Measurements from ENCODE around the gene KRT35. TPM values are rescaled to one million over a fixed set of nuclear protein-coding genes. Genes with fewer than 3 reads are reported as not detected.

KRT35 gene
- total RNA-seq, 2 experiments from 2014 or later = not detected

GRCh38 chr17:41519501-41520224 lies 38.7 kb upstream of the KRT35 start:
- Mint-ChIP-seq H3K9me3 (no peaks in the 10 kb centered on the region), H3K4me3 (no peak overlapping the region), H3K4me1 (no peaks in the 10 kb centered on the region), H3K36me3 (no peaks in the 10 kb centered on the region), H3K27ac (no peak overlapping the region), H3K27me3 (no peaks in the 10 kb centered on the region)
- ATAC-seq (ENCODE audit: low read depth) (no peak), DNase-seq (no peak)
- POLR2A ChIA-PET = no interaction called here

- H3K27me3 Mint-ChIP-seq = no peaks in the 10 kb centered on the region
- no peak for ATAC-seq (ENCODE audit: low read depth)
- no peak within 1 kb of the TSS for H3K27ac Mint-ChIP-seq
- H3K36me3 Mint-ChIP-seq = no peaks in the 10 kb centered on the region
- H3K4me1 Mint-ChIP-seq = no peaks in the 10 kb centered on the region
- H3K4me3 Mint-ChIP-seq = no peak within 1 kb of the TSS
- H3K9me3 Mint-ChIP-seq = no peaks in the 10 kb centered on the region
- DNase-seq = no peak
- POLR2A ChIA-PET = interaction anchor here (0.6 kb wide), 1 partner anchor 975 kb away, joined by 12 read pairs; no protein-coding TSS in a partner anchor
Observed at GRCh38 chr17:41518789-41519449, 38.0 kb upstream of the KRT35 start, which contains the start of gene KRT15. Gene KRT15 (minus strand): TSS chr17:41518890. CDS start chr17:41518827, 63 bp downstream.

- H3K27me3 Mint-ChIP-seq = no peaks in the 10 kb centered on the region
- ATAC-seq (ENCODE audit: low read depth) (no peak), DNase-seq (no peak)
- no peak overlapping the region for H3K27ac Mint-ChIP-seq
- H3K4me3 Mint-ChIP-seq = no peak overlapping the region
- H3K36me3 Mint-ChIP-seq = no peaks in the 10 kb centered on the region
- POLR2A ChIA-PET = no interaction called here
- no peaks in the 10 kb centered on the region for H3K9me3 Mint-ChIP-seq
- no peaks in the 10 kb centered on the region for H3K4me1 Mint-ChIP-seq
Observed at GRCh38 chr17:41518031-41518430, 37.1 kb upstream of the KRT35 start.

- Mint-ChIP-seq H3K9me3 (no peaks in the 10 kb centered on the region), H3K4me3 (no peak overlapping the region)
- POLR2A ChIA-PET = no interaction called here
Observed at GRCh38 chr17:41516830-41517283, 35.9 kb upstream of the KRT35 start.

GRCh38 chr17:41516147-41516829 lies 35.3 kb upstream of the KRT35 start:
- DNase-seq = no peak
- POLR2A ChIA-PET = no interaction called here
- Mint-ChIP-seq H3K27ac (no peak overlapping the region), H3K36me3 (no peaks in the 10 kb centered on the region), H3K4me3 (no peak overlapping the region), H3K4me1 (no peaks in the 10 kb centered on the region), H3K9me3 (no peaks in the 10 kb centered on the region), H3K27me3 (peaks cover 2% of the 10 kb centered on the region)
- no peak for ATAC-seq (ENCODE audit: low read depth)

More at GRCh38 chr17:41516830-41517283, 35.9 kb upstream of the KRT35 start:
- Mint-ChIP-seq H3K27me3 (peaks cover 2% of the 10 kb centered on the region), H3K36me3 (no peaks in the 10 kb centered on the region), H3K4me1 (no peaks in the 10 kb centered on the region), H3K27ac (no peak overlapping the region)
- no peak for ATAC-seq (ENCODE audit: low read depth)
- no peak for DNase-seq

GRCh38 chr17:41513168-41513547 lies 32.2 kb upstream of the KRT35 start:
- Mint-ChIP-seq H3K9me3 (no peaks in the 10 kb centered on the region), H3K27ac (no peak overlapping the region), H3K27me3 (peaks cover 2% of the 10 kb centered on the region), H3K4me3 (no peak overlapping the region), H3K4me1 (no peaks in the 10 kb centered on the region), H3K36me3 (no peaks in the 10 kb centered on the region)
- no peak for ATAC-seq (ENCODE audit: low read depth)
- POLR2A ChIA-PET = no interaction called here
- no peak for DNase-seq

GRCh38 chr17:41512546-41513167 lies 31.7 kb upstream of the KRT35 start:
- H3K4me1 Mint-ChIP-seq = no peaks in the 10 kb centered on the region
- no peak overlapping the region for H3K4me3 Mint-ChIP-seq
- H3K27me3 Mint-ChIP-seq = peaks cover 2% of the 10 kb centered on the region
- DNase-seq (no peak), ATAC-seq (ENCODE audit: low read depth) (no peak)
- no peak overlapping the region for H3K27ac Mint-ChIP-seq
- POLR2A ChIA-PET = no interaction called here
- no peaks in the 10 kb centered on the region for H3K36me3 Mint-ChIP-seq
- no peaks in the 10 kb centered on the region for H3K9me3 Mint-ChIP-seq

- Mint-ChIP-seq H3K27ac (no peak overlapping the region), H3K4me1 (no peaks in the 10 kb centered on the region), H3K36me3 (no peaks in the 10 kb centered on the region), H3K4me3 (no peak overlapping the region), H3K27me3 (peaks cover 2% of the 10 kb centered on the region), H3K9me3 (no peaks in the 10 kb centered on the region)
- ATAC-seq (ENCODE audit: low read depth) = no peak
- POLR2A ChIA-PET = no interaction called here
- DNase-seq = no peak
Observed at GRCh38 chr17:41511716-41512115, 30.8 kb upstream of the KRT35 start.

- POLR2A ChIA-PET = no interaction called here
Observed at GRCh38 chr17:41511116-41511515, 30.2 kb upstream of the KRT35 start.

GRCh38 chr17:41510251-41511065 lies 29.5 kb upstream of the KRT35 start:
- Mint-ChIP-seq H3K9me3 (no peaks in the 10 kb centered on the region), H3K36me3 (no peaks in the 10 kb centered on the region), H3K4me3 (no peak overlapping the region), H3K27me3 (peaks cover 2% of the 10 kb centered on the region), H3K4me1 (no peaks in the 10 kb centered on the region), H3K27ac (no peak overlapping the region)
- ATAC-seq (ENCODE audit: low read depth) (no peak), DNase-seq (no peak)
- POLR2A ChIA-PET = no interaction called here

More at GRCh38 chr17:41511116-41511515, 30.2 kb upstream of the KRT35 start:
- no peak overlapping the region for H3K4me3 Mint-ChIP-seq
- no peaks in the 10 kb centered on the region for H3K9me3 Mint-ChIP-seq
- ATAC-seq (ENCODE audit: low read depth) = no peak
- H3K4me1 Mint-ChIP-seq = no peaks in the 10 kb centered on the region
- DNase-seq = no peak
- H3K27ac Mint-ChIP-seq = no peak overlapping the region
- H3K36me3 Mint-ChIP-seq = no peaks in the 10 kb centered on the region
- peaks cover 2% of the 10 kb centered on the region for H3K27me3 Mint-ChIP-seq

GRCh38 chr17:41507315-41507880 lies 26.4 kb upstream of the KRT35 start:
- Mint-ChIP-seq H3K27me3 (no peaks in the 10 kb centered on the region), H3K36me3 (no peaks in the 10 kb centered on the region), H3K27ac (no peak overlapping the region), H3K9me3 (no peaks in the 10 kb centered on the region), H3K4me3 (no peak overlapping the region), H3K4me1 (no peaks in the 10 kb centered on the region)
- DNase-seq (no peak), ATAC-seq (ENCODE audit: low read depth) (no peak)
- POLR2A ChIA-PET = no interaction called here

GRCh38 chr17:41505809-41506767 lies 25.1 kb upstream of the KRT35 start:
- Mint-ChIP-seq H3K4me3 (no peak overlapping the region), H3K36me3 (no peaks in the 10 kb centered on the region), H3K4me1 (no peaks in the 10 kb centered on the region), H3K9me3 (no peaks in the 10 kb centered on the region), H3K27me3 (no peaks in the 10 kb centered on the region), H3K27ac (no peak overlapping the region)
- POLR2A ChIA-PET = no interaction called here
- no peak for DNase-seq
- ATAC-seq (ENCODE audit: low read depth) = no peak

All from activated naive CD8-positive, alpha-beta T cell treated with anti-CD3 and anti-CD28 coated beads, Interleukin-2, amount 10 ng/mL, durations not matched to agents 7 days and 5 days (primary cell).